Endothelial cell of hepatic sinusoid (primary cell): ENCODE measurements around the gene ELOA.
"Not testable (repeated sequence)": the region's sequence is repeated elsewhere in the genome, so short reads cannot be mapped to it uniquely, and the experiment has no call there.

Experiments
- in situ Hi-C: cut with HindIII; loops from 2 replicates; pipeline ENCODE4 v1.10.0; 2017; ENCODE audit warnings: low sequenced_read_pairs

The ELOA gene

GRCh38 chr1:23777979-23778814 lies 34.9 kb downstream of the ELOA start, which contains the start of gene PITHD1:
TSS of gene PITHD1 (plus strand) at chr1:23778418. CDS start at chr1:23778516, 98 bp downstream.
- in situ Hi-C loops, result no loop called here

- in situ Hi-C loops, result no loop called here
Measured at GRCh38 chr1:23779826-23780371, 36.6 kb downstream of the ELOA start.

DNA sequence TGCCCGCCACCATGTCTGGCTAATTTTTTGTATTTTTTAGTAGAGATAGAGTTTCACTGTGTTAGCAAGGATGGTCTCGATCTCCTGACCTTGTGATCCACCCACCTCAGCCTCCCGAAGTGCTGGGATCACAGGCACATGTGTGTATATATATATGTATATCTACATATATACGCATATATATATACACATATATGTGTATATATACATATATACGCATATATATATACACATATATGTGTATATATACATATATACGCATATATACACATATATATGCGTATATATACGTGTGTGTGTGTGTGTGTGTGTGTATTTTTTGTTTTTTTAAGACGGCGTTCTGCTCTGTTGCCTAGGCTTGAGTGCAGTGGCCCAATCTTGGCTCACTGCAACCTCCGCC lies 39.9 kb downstream of the ELOA start:
- in situ Hi-C loops, result not testable (repeated sequence)

DNA sequence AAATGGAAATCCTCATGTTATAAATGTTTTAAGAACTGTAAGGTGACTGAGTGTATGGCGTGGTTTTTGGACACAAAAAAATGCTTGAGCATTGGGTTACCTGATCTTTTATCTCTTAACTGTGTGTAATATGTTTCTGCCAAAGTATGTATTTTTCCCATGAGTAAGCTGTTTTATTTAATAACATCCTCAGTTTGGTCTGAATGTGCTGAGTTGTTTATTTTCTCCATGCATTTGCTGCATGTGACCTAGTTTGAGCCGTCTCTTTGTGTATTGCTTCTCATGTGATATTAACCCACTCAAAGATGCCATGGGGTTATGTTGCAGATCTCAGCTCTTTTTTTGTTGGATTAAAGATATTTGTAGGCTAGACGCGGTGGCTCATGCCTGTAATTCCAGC lies 41.6 kb downstream of the ELOA start:
- in situ Hi-C loops, result loop anchor here (5.0 kb wide), 1 partner anchor 48 kb away; no protein-coding TSS in a partner anchor

DNA sequence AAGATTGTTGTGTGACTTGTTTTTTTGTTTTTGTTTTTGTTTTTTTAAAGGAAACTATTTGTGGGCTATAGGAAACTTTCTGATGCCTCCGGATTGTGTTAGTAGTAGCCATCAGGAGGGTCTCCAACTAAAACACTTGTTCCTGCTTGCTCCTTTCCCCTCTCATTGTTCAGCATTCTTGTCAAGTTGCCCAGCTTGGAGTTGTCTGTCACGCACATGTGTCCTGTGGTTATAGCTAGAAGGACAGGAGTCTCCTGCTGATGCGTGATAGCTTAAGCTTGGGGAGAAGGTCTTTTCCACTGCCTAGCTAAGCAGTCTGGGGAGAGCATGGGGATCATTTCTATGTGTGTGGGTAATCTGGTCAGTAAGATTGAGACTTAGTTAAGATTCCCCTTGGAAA lies 44.4 kb downstream of the ELOA start:
- in situ Hi-C loops, result loop anchor here (5.0 kb wide), 1 partner anchor 50 kb away; no protein-coding TSS in a partner anchor

DNA sequence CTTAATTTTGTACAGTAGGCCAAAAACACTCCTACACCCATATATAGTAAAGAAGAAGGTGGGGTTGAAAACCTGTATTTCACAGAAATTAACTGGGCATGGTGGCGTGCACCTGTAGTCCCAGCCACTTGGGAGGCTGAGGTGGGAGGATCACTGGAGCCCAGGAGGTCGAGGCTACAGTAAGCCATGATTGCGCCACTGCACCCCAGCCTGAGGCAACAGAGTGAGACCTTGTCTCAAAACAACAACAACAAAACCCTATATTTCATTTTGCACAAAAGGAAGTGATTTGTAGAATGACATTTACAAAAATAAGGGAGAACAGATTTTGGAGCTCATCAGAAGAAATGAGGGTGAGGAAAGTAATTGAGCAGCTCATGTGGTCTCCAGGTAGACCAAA lies 45.4 kb downstream of the ELOA start:
- in situ Hi-C loops, result loop anchor here (5.0 kb wide), 1 partner anchor 51 kb away; no protein-coding TSS in a partner anchor

DNA sequence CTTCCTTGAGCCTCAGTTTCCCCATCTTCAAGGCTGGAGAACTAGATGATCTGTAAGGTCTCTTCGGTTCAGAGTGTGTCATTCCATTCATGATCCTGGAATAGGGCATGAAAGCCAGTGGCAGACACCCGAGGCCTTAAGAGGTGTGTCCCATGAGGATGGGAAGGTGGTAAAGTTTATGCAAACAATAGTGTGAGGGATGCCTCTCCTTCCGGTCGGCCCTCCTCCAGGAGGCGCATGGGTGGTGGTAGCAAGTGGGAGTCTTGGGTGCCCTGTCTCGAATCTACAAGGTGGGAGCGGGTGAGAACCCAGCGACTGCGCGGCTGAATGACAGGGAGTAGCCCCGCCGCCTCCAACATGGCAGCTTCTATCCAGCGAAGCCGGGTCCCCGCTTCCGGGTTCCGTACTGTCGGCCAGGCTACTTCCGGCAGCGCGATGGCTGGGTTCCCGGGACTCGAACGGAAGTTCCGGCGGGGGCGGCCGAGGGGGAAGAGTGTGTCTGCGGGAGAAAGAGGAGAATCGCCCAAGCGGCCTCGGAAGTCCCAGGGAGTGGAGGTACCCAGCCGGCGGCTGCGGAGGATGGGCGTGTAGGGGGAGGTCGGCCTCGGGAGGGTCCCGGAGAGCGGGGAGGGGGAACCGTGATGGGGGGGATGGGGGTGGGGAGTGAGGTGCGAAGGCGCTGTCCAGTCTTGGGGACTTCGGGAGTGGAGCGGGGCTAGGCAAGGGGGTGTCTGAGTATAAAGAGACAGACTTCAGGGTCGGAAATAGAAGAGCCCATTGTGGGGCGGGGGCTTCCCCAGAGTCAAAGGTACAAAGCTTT lies 47.6 kb downstream of the ELOA start, which contains the start of gene LYPLA2:
TSS of gene LYPLA2 (plus strand) at position 450 of the 820 bp plus-strand sequence. CDS start 1,538 bp downstream, outside the sequence.
- in situ Hi-C loops, result no loop called here

- in situ Hi-C loops, result no loop called here
Measured at GRCh38 chr1:23791516-23792047, 48.3 kb downstream of the ELOA start.

DNA sequence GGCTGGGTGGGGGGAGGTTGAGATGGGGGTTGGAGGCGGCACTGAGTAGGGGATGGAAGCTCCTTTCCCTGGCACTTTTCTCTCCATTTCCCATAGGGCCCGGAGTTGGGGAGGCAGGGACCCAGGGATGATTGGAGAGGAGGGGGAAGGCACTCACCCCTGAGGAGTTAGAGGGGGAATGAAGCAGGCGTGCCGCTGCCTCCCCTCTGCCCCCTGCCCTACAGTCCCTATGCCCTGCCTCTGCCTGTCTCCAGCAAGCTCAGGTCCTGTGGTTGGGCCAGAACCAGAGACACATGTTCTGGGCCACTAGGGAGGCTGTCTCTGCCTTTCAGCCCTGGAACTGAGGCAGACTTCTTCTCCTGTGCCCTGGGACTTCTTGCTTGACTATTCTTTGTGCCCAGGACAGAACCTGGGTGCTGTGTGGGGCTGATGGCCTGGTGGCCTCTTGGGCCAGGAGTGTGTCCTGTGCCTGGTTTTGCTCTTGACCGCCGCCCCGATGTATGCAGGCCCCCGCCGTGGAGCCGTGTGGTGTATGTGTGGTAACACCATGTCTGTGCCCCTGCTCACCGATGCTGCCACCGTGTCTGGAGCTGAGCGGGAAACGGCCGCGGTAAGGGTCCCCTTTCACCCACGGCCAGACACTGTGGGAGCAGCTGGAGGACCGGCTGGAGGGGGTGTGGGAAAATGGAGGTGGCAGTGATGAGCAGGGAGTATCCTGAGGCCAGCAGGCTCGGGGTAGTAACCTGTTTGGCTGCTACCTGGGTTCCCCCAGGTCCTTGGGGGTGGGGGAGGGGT lies 49.1 kb downstream of the ELOA start:
- in situ Hi-C loops, result no loop called here

- in situ Hi-C loops, result no loop called here
Measured at GRCh38 chr1:23793018-23793781, 49.9 kb downstream of the ELOA start.

GRCh38 chr1:23793861-23794731 lies 50.8 kb downstream of the ELOA start:
- in situ Hi-C loops, result no loop called here

DNA sequence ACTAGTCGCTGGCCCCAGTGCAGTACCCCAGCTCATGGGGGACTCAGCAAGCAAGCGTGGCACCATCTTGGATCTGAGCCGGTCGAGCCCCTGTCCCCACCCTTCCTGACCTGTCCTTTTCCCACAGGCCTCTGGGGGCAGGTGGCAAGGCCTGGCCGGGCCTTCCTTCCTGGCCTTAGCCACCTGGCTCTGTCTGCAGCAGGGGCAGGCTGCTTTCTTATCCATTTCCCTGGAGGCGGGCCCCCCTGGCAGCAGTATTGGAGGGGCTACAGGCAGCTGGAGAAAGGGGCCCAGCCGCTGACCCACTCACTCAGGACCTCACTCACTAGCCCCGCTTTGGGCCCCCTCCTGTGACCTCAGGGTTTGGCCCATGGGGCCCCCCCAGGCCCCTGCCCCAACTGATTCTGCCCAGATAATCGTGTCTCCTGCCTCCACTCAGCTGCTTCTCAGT lies 51.5 kb downstream of the ELOA start:
- in situ Hi-C loops, result not testable (repeated sequence)

DNA sequence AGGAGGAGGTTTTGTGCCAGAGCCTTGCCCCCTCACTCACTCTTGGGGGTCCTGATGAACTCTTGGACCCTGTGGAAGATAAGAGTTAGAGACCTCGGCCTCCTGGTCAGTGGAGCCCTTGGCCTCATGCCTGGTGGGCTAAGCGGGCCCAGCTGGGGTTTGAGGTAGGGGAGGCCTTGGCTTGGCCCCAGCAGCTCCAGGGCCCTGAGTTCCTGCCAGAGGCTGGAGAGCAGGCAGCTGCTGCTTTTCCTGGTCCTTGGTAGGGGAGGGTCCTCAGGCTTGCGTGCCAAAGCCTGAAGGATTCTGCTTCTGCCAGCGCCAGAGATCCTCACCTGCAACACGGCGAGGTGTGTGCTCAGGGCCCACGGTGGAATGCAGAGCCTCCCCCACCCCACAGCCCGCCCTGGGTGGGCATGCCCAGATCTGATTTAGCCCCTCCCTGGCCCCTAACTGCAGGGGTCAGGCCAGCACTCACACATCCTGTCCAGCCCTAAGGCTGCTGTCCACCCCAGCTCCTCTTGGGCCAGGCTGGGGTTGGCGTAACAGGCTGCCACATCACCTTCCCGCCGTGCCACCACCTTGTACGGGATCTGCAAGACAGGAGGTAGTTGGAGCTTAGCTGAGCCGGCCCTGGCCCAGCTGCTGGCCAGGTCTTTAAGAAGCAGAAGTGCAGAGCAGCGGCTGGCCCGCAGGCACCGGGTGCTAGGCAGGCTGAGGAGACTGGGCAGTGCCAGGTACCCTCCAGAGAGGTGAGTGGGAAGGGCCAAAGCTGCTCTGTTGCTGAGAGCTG lies 52.6 kb downstream of the ELOA start:
- in situ Hi-C loops, result no loop called here

DNA sequence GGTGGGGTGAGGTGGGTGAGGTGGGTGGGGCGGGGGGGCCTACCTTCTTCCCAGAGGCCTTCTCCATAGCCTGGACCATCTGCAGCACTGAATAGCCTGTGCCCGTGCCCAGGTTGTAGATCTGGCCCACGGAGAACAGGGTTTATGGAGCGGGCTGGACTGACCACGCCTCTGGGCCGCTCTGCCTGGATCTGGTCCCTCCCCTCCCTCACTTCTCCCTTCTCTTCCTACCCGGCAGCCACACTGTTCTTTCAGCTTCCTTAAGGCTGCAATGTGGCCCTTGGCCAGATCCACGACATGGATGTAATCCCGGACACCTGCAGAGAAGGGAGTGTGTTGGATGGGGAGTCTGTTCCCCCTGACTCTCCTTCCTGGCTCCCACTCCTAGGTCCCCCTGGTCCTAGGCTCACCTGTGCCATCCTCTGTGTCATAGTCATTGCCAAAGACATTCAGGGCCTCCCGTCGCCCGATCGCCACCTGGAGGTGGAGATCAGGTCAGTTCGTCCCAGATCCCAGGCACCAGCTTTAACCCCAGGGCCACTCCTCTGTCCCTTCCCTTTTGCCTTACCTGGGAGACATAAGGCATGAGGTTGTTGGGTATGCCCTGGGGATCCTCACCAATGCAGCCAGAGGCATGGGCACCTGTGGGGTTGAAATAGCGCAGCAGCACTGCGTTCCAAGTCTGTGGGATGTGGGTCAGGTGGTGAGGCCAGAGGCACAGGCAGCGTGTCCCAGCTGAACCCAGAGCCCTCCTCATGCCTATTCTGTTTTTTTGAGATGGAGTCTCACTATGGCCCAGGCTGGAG lies 53.4 kb downstream of the ELOA start:
- in situ Hi-C loops, result no loop called here

- in situ Hi-C loops, result no loop called here
Measured at GRCh38 chr1:23797478-23798448, 54.5 kb downstream of the ELOA start.
